ENCODE results near the gene EDEM2. TPM values are rescaled to one million over a fixed set of nuclear protein-coding genes. Genes with fewer than 3 reads are reported as not detected.
A peak's percentile ranks its signal among the peaks of the same experiment; 100 is the strongest.

Gene EDEM2
- total and polyA plus RNA-seq, 2 of the 13 experiments (the other 11 are each of a cell fraction or from before 2014, with no cell fraction given): 33.1 to 46.9 TPM

GRCh38 chr20:35091816-35092523 is 55.2 kb downstream of the EDEM2 start (continued):
- TF ChIP-seq, protein P1, sequence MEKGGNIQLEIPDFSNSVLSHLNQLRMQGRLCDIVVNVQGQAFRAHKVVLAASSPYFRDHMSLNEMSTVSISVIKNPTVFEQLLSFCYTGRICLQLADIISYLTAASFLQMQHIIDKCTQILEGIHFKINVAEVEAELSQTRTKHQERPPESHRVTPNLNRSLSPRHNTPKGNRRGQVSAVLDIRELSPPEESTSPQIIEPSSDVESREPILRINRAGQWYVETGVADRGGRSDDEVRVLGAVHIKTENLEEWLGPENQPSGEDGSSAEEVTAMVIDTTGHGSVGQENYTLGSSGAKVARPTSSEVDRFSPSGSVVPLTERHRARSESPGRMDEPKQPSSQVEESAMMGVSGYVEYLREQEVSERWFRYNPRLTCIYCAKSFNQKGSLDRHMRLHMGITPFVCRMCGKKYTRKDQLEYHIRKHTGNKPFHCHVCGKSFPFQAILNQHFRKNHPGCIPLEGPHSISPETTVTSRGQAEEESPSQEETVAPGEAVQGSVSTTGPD (CRISPR knock-in tag; IDR thresholded peaks at IDR 0.05): peak; percentile 49; the same call in 1 of the 2 replicates
- peak; percentile 21; the same call in 1 of the 2 replicates for TF ChIP-seq EEA1 (CRISPR knock-in tag; IDR thresholded peaks at IDR 0.05; ENCODE audit: borderline replicate concordance)
- 0 out of 2 replicates have a peak, but pooled peaks have one; percentile 6 for TF ChIP-seq ATAD3A (CRISPR knock-in tag; IDR thresholded peaks at IDR 0.05)
- TF ChIP-seq, protein P2, sequence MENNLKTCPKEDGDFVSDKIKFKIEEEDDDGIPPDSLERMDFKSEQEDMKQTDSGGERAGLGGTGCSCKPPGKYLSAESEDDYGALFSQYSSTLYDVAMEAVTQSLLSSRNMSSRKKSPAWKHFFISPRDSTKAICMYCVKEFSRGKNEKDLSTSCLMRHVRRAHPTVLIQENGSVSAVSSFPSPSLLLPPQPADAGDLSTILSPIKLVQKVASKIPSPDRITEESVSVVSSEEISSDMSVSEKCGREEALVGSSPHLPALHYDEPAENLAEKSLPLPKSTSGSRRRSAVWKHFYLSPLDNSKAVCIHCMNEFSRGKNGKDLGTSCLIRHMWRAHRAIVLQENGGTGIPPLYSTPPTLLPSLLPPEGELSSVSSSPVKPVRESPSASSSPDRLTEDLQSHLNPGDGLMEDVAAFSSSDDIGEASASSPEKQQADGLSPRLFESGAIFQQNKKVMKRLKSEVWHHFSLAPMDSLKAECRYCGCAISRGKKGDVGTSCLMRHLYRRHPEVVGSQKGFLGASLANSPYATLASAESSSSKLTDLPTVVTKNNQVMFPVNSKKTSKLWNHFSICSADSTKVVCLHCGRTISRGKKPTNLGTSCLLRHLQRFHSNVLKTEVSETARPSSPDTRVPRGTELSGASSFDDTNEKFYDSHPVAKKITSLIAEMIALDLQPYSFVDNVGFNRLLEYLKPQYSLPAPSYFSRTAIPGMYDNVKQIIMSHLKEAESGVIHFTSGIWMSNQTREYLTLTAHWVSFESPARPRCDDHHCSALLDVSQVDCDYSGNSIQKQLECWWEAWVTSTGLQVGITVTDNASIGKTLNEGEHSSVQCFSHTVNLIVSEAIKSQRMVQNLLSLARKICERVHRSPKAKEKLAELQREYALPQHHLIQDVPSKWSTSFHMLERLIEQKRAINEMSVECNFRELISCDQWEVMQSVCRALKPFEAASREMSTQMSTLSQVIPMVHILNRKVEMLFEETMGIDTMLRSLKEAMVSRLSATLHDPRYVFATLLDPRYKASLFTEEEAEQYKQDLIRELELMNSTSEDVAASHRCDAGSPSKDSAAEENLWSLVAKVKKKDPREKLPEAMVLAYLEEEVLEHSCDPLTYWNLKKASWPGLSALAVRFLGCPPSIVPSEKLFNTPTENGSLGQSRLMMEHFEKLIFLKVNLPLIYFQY (CRISPR knock-in tag; IDR thresholded peaks at IDR 0.05; ENCODE audit: borderline replicate concordance): peak; percentile 28; the same call in 1 of the 2 replicates
- no peak for TF ChIP-seq PHF21A (CRISPR knock-in tag; IDR thresholded peaks at IDR 0.05)
- peak; percentile 16 for TF ChIP-seq ZNF552 (CRISPR knock-in tag; IDR thresholded peaks at IDR 0.05; ENCODE audit: borderline replicate concordance)
- TF ChIP-seq, protein P3, sequence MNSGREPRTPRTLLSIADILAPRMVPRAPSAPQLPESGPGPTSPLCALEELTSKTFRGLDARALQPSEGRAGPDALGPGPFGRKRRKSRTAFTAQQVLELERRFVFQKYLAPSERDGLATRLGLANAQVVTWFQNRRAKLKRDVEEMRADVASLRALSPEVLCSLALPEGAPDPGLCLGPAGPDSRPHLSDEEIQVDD (CRISPR knock-in tag; IDR thresholded peaks at IDR 0.05; ENCODE audit: borderline replicate concordance): no peak
- 0 out of 2 replicates have a peak, but pooled peaks have one; percentile 62 for TF ChIP-seq ZNF136 (CRISPR knock-in tag; IDR thresholded peaks at IDR 0.05; ENCODE audit: low read depth)
- TF ChIP-seq NAIF1 (CRISPR knock-in tag; IDR thresholded peaks at IDR 0.05; ENCODE audit: borderline replicate concordance): peak; percentile 57; the same call in 1 of the 2 replicates
- TF ChIP-seq RBM22 (optimal IDR thresholded peaks at IDR 0.05; ENCODE audit: low read length): no peak
- TF ChIP-seq, protein P4, sequence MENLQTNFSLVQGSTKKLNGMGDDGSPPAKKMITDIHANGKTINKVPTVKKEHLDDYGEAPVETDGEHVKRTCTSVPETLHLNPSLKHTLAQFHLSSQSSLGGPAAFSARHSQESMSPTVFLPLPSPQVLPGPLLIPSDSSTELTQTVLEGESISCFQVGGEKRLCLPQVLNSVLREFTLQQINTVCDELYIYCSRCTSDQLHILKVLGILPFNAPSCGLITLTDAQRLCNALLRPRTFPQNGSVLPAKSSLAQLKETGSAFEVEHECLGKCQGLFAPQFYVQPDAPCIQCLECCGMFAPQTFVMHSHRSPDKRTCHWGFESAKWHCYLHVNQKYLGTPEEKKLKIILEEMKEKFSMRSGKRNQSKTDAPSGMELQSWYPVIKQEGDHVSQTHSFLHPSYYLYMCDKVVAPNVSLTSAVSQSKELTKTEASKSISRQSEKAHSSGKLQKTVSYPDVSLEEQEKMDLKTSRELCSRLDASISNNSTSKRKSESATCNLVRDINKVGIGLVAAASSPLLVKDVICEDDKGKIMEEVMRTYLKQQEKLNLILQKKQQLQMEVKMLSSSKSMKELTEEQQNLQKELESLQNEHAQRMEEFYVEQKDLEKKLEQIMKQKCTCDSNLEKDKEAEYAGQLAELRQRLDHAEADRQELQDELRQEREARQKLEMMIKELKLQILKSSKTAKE (CRISPR knock-in tag; IDR thresholded peaks at IDR 0.05; ENCODE audit: borderline replicate concordance): no peak
- 0 out of 2 replicates have a peak, but pooled peaks have one; percentile 27 for TF ChIP-seq ZNF709 (CRISPR knock-in tag; IDR thresholded peaks at IDR 0.05)
- TF ChIP-seq ZNF224 (CRISPR knock-in tag; IDR thresholded peaks at IDR 0.05): no peak
- 0 out of 2 replicates have a peak, but pooled peaks have one; percentile 17 for TF ChIP-seq SATB2 (CRISPR knock-in tag; IDR thresholded peaks at IDR 0.05)
- no peak for TF ChIP-seq NFKBIZ (CRISPR knock-in tag; IDR thresholded peaks at IDR 0.05)
- TF ChIP-seq, protein P5, sequence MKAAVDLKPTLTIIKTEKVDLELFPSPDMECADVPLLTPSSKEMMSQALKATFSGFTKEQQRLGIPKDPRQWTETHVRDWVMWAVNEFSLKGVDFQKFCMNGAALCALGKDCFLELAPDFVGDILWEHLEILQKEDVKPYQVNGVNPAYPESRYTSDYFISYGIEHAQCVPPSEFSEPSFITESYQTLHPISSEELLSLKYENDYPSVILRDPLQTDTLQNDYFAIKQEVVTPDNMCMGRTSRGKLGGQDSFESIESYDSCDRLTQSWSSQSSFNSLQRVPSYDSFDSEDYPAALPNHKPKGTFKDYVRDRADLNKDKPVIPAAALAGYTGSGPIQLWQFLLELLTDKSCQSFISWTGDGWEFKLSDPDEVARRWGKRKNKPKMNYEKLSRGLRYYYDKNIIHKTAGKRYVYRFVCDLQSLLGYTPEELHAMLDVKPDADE (CRISPR knock-in tag; IDR thresholded peaks at IDR 0.05): peak; percentile 65; the same call in 1 of the 2 replicates
- 0 out of 2 replicates have a peak, but pooled peaks have one; percentile 10 for TF ChIP-seq DRAP1 (CRISPR knock-in tag; IDR thresholded peaks at IDR 0.05)
- TF ChIP-seq ZNF30 (CRISPR knock-in tag; IDR thresholded peaks at IDR 0.05): peak; percentile 14; the same call in 1 of the 2 replicates

Measured in HepG2 (cell line).